GM19452 (cell line): Measurements from ENCODE around the gene CES1.
"Not testable (repeated sequence)": the region's sequence is repeated elsewhere in the genome, so short reads cannot be mapped to it uniquely, and the experiment has no call there.

Source experiments
- ATAC-seq: cut with Tn5 transposase; IDR thresholded peaks from one replicate; pipeline ENCODE4 v1.9.1; 2021; ENCODE audit not compliant: unreplicated experiment

Gene CES1

GRCh38 chr16:55832425-55832772, 497 bp downstream of the CES1 start:
- ATAC-seq: no peak

- no peak for ATAC-seq
Observed at GRCh38 chr16:55830658-55831294, 2.1 kb downstream of the CES1 start.

- ATAC-seq: not testable (repeated sequence)
Observed at GRCh38 chr16:55829232-55829631, 3.7 kb downstream of the CES1 start.

- ATAC-seq: no peak
Observed at GRCh38 chr16:55828680-55829079, 4.2 kb downstream of the CES1 start.

- no peak for ATAC-seq
Observed at GRCh38 chr16:55825115-55825728, 7.7 kb downstream of the CES1 start.

- no peak for ATAC-seq
Observed at GRCh38 chr16:55824473-55825000, 8.4 kb downstream of the CES1 start.

- ATAC-seq: no peak
Observed at GRCh38 chr16:55822280-55822810, 10.6 kb downstream of the CES1 start.

GRCh38 chr16:55821210-55821609, 11.7 kb downstream of the CES1 start:
- no peak for ATAC-seq

- ATAC-seq: no peak
Observed at GRCh38 chr16:55820615-55821014, 12.3 kb downstream of the CES1 start.

GRCh38 chr16:55817236-55817912, 15.5 kb downstream of the CES1 start:
- no peak for ATAC-seq

GRCh38 chr16:55816222-55816621, 16.7 kb downstream of the CES1 start:
- not testable (repeated sequence) for ATAC-seq

- ATAC-seq: no peak
Observed at GRCh38 chr16:55815320-55815719, 17.6 kb downstream of the CES1 start.

- not testable (repeated sequence) for ATAC-seq
Observed at GRCh38 chr16:55814174-55814573, 18.7 kb downstream of the CES1 start.

- not testable (repeated sequence) for ATAC-seq
Observed at GRCh38 chr16:55813730-55814129, 19.2 kb downstream of the CES1 start.

GRCh38 chr16:55812951-55813350, 19.9 kb downstream of the CES1 start:
- no peak for ATAC-seq

- ATAC-seq: no peak
Observed at GRCh38 chr16:55811811-55812210, 21.1 kb downstream of the CES1 start.

GRCh38 chr16:55810451-55810961, 22.4 kb downstream of the CES1 start:
- no peak for ATAC-seq

- no peak for ATAC-seq
Observed at GRCh38 chr16:55809851-55810250, 23.0 kb downstream of the CES1 start.

GRCh38 chr16:55809386-55809785, 23.5 kb downstream of the CES1 start:
- no peak for ATAC-seq

GRCh38 chr16:55808286-55808685, 24.6 kb downstream of the CES1 start:
- ATAC-seq: not testable (repeated sequence)

- not testable (repeated sequence) for ATAC-seq
Observed at GRCh38 chr16:55805104-55805503, 27.8 kb downstream of the CES1 start.

GRCh38 chr16:55803681-55804080, 29.2 kb downstream of the CES1 start:
- ATAC-seq: not testable (repeated sequence)
